Cerebellar cortex (tissue), 1 donor: Measurements from ENCODE around the gene COPG2.
"Not testable (repeated sequence)": the region's sequence is repeated elsewhere in the genome, so short reads cannot be mapped to it uniquely, and the experiment has no call there.

Source experiments
- DNase-seq: peaks from one replicate; pipeline ENCODE4 v3.0.0-alpha.2; 2015; ENCODE audit warnings: low spot score

The COPG2 gene, protein sequence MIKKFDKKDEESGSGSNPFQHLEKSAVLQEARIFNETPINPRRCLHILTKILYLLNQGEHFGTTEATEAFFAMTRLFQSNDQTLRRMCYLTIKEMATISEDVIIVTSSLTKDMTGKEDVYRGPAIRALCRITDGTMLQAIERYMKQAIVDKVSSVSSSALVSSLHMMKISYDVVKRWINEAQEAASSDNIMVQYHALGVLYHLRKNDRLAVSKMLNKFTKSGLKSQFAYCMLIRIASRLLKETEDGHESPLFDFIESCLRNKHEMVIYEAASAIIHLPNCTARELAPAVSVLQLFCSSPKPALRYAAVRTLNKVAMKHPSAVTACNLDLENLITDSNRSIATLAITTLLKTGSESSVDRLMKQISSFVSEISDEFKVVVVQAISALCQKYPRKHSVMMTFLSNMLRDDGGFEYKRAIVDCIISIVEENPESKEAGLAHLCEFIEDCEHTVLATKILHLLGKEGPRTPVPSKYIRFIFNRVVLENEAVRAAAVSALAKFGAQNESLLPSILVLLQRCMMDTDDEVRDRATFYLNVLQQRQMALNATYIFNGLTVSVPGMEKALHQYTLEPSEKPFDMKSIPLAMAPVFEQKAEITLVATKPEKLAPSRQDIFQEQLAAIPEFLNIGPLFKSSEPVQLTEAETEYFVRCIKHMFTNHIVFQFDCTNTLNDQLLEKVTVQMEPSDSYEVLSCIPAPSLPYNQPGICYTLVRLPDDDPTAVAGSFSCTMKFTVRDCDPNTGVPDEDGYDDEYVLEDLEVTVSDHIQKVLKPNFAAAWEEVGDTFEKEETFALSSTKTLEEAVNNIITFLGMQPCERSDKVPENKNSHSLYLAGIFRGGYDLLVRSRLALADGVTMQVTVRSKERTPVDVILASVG

DNA sequence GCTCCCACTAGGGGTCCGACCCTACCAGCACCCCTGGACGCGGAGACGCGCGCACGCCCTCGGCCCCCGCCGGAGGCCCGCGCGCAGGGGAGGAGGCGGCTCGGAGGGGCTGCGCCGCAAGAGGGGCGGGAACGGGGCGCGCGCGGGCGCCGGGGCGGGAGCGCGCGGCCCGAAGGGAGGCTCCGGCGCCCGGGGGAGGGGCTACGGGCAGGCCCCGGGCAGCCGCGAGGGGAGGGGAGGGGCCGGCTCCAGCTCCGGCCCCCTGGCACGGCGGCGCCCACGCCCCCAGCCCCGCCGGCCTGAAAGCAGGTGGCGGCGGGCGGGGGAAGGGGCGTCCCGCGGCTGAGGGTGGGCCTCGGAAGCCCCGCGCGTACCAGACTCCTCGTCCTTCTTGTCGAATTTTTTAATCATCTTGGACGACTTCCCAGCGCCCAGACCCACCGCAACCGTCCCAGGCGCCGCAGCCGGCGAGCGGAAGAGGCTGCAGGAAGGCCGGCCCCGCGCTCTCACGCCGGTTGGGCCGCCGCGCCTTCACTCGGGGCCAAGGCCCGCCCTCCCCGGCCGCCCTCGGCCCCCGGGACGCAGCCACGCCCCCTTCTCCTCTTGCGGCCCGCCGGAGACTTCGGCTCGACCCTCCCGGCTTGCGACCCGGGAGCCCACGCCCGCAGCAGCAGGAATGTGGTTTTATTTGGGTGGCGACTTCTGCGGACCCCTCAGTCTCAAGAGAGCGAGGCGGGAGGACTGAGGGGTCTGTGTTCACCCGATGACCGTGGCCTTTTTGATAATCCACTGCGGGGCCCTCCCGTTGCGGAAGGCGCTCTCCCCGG, at the start of gene COPG2:
Gene COPG2, minus strand, starts transcription at position 491 of the 827 bp plus-strand sequence. Its CDS starts 80 bp downstream, at position 411.
- DNase-seq = peak; percentile 81

DNA sequence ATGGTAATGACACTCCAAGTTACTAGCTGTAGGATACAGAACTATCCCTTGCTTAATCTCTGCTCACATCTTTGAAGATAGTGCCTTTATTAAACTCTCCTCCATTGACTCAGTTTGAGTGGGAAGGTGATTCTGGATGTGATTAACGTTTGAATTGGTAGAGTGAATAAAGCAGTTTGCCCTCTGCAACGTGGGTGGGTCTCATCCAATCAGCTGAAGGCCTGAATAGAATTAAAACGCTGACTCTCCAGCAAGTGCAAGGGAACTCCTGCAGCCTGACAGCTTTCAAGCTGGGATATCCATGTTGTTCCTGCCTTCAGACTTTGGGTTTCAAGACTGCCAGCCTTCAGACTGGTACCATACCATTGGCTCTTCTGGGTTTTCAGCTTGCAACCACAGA, 43.9 kb upstream of the COPG2 start:
- DNase-seq = no peak

DNA sequence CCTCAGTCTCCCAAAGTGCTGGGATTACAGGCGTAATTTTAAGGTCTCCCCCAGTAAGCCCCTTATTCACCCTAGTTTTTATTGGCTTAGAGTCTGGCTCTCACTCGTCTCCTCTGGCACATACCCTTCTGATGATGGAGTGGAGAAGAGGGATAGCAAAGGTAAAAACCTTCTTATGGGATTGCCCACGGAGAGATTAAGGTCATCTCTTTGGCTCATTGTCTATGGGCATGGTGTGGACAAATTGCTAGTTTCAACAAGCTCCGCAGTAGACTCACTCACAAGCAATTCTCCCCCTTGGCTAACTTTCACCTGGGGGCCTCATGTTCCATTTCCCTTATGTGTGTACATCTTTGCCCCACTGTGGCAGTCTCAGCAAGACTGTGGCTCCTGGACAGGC, 40.2 kb upstream of the COPG2 start:
- DNase-seq = no peak

DNA sequence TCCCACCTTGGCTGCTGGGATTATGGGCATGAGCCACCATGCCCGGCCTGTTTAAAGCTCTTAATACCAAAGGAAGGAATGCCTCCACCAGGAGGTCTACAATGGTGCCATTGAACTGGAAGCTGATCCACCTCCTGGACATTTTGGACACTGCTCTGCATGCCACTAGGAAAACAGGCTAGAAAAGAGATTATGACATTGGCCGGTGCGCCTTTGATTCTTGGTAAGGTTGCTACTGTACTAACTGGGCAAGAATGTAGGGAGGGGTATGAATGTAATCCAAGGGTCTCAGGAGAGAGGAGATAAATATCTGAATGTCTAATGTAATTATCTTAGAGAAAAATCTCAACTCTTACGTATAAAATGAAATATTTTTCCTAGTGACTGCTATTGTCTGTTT, 39.5 kb upstream of the COPG2 start:
- no peak for DNase-seq

DNA sequence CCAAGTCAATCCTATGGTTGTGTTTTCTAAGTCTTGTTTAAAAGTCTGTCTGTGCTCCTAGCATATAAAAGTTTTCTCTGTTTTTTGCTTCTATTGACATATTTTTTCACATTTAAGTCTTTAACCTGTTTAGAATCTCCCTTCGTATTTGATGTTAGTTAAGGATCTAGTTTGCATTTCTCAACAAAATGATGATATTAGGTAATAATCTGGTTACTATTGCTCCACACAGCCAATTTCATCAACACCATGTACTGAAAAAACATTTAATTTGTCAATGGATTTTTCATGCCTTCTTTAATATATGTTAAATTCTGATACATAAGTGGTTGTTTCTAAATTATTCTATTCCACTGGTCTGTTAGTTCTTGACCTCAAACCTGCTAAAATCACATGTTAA, 35.3 kb upstream of the COPG2 start:
- DNase-seq = no peak

DNA sequence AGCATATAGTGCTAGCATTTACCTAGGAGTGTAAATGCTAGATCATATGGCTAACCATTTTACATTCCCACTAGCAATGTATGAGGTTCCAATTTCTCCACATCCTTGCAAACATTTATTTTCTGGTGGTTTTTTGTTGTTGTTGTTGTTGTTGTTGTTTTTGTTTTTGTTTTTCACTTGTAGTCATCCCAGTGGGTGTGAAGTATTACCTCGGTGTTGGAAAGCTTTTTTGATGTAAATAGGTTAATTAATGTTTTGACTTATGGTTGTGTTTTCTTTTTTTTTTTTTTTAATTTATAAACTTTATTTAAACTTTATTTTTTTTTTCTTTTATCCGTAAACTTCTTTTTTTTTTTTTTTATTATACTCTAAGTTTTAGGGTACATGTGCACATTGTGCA, 33.1 kb upstream of the COPG2 start:
- DNase-seq = no peak

DNA sequence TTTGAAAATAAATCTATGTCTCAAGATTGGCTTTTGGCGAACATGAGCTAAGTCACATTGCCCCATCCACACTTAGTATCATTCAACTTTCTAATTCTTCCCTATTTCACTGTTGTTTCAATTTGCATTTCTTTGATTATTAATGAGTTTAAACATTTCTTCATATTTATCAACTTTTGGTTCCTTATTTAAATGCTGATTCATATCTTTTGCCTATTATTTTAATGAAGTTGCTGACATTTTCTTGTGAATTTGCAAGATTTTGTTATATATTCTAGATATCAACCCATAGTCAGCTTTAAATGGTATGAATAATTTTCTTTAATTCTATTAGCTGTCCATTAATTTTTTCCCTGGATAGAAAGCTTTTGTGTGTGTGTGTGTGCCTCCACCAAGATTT, 32.2 kb upstream of the COPG2 start:
- no peak for DNase-seq

DNA sequence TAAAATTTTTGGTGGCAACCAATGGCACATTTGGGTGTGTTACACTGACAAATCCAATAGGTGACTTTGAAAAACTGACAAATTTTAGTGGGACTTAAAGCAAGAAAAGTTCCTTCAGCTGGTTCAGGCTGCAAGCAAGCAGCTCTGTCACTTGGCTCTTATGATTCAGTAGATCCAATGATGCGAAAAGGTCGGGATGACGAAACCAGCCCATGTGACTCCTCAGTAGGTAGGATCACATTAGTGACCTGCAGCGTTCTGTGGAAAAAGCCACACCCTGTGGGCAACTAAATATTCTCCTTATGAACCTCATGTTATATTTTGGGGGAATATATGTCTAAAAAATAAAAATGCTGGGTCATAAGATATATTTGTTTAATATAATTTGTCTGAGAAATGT, 31.1 kb upstream of the COPG2 start:
- DNase-seq = no peak

DNA sequence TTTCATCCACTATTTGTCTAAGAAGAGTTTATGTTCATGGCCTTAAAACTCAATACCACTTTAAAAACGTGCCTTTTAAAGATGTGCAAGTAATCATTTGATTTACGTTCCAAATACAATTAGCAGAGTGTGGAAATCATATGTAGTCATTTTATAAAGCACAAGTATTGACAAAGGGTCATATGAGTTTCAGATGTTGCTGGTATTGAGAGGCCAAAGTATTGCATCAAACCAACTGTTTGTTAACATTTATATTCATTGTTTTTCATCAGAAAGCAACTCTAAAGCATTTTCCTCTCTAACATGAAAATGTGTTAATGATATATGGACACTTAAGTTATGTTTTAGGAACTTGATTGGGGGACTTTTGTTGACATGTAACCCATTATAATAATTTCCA, 29.3 kb upstream of the COPG2 start:
- DNase-seq = no peak

DNA sequence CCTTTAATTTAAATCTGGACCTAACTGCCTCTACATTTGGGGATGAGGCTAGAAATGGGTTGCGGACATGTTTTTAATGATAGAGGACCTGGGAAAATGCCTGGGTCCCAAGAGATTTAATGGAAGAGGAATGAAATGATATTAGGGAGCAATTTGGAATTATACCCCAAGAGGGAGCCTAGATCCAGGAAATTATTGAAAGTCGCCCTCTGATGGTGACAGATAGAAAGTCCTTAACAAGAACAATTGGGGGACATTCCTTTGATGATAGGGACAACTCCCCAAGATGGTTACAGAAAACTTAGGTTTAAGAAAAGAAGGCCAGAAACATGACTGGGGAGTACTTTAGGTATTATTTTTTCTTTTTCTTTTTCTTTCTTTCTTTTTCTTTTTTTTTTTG, 27.3 kb upstream of the COPG2 start:
- DNase-seq = peak; percentile 22

DNA sequence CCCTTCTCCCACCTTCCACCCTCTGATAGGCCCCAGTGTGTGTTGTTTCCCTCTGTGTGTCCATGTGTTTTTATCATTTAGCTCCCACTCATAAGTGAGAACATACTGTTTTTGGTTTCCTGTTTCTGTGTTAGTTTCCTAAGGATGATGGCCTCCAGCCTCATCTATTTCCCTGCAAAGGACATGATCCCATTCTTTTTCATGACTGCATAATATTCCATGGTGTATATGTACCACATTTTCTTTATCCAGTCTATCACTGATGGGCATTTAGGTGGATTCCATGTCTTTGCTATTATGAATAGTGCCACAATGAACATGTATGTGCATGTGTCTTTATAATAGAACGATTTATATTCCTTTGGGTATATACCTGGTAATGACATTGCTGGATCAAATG, 23.8 kb upstream of the COPG2 start:
- DNase-seq = not testable (repeated sequence)

DNA sequence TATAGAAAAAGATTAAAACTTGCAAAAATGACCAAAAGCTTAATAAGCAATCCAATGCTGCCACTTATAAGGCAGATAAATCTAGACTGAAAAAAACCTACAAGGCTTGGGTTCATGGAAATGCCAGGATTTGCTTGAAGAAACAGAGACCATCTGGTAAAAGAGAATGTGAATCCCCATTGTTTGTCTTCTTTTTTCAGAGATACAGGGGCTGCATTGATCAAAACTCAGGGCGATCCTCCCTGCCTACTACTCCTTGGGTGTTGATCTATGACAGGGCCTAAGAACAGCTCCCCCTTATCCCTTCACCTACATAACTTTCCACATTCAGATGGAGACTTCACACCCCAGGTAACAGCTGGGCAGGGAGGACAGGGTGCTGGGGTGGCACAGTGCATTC, 21.1 kb upstream of the COPG2 start:
- DNase-seq = no peak

DNA sequence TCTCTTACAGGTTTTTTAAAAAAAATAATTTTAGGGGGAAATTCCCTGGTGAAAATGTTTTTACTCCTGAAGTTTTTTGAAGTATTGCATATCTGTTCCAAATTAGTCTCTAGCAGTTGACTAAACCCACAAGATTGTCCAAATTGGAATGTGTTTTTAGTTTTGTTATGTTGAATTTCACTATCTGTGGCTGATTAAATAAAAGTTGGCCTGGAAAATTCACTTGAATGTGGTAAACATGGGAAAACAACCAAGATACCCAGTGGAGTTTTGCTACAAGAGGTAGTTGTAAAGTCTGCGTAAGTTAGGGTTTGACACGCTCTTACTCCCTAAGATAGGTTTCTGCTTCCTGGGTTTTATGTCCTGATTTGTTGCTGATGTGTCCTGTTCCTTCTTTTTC, 14.5 kb upstream of the COPG2 start:
- DNase-seq = no peak

DNA sequence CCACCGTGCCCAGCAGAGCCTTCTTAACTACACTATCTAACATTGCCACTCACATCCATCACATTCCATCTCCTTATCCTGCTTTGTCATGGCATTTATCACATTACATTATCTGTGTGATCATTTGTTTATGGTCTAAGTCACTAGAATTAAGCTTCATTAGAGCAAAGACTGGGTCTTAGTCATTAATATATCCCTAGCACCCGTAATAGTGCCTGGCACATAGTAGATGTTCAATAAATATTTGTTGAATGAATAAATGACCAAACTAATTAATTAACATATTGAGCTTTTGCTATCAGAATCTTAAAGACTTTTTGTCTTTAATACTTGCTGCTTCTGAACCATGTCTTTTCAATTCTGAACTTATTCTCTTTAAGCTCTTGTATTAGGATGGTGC, 5.9 kb upstream of the COPG2 start:
- no peak for DNase-seq

DNA sequence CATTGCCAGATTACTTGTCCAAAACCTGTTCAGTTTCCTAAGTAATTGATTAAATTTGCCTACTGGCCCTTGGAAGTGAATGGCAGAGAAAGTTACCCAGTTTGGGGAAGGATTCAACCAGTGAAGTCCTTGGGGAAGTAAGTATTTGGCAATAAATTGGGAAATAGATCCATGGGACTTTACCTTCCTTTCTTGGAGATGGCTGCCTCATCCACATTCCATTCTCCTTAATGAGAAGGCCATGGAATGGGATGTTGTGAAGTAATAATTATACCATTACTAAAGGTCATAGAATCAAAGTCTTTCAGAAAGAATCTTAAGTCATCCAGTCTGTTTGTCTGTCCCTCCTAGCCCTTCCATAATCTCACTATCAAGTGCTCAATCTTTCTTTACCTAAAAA, 4.5 kb upstream of the COPG2 start:
- no peak for DNase-seq

DNA sequence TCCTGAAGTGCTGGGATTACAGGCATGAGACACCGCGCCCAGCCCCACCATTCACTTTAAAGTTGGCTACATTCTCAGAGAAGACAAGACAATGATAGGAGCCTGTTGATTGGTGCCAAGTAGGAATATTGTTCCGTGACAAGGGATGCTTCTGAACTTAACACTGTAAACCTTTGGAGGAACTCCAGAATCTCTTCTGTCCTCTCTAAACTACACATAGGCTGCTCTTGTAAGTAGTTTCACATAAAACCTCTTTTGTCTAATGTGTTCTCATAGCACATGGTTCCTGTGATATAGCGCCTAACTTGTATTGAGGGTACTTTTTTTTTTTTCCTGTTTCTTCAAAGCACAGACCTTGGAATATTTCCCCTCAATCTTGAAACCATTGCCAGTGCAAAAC, 3.6 kb upstream of the COPG2 start:
- DNase-seq = no peak

DNA sequence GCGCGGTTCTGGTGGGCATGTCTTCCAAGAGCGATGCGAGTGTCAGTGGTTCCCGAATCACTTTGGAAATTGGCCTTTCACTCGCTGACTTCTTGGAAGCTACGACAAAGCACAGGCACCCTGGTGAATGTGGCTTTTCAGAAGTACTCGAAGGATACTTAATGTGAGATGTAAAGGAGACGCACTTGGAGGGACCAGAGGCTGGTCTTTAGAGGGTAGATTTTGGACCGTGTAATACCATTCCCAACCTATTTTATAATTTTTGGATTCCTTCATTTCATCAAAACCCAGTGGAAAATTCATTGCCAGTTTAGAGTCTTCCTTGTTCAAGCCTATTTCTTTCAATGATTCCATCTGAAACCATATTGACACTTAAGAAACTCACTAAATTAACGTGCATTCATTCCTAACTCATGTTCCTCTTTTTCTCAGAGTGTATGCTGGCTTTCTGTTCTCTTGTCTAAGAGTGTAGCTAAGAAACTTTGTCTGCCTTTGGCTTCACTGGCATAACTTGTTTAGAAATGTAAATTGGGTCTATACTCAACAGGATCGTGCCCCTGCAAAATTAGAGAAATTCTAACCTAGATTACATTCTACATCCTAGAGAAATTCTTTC, 645 bp upstream of the COPG2 start:
- peak; percentile 31 for DNase-seq

DNA sequence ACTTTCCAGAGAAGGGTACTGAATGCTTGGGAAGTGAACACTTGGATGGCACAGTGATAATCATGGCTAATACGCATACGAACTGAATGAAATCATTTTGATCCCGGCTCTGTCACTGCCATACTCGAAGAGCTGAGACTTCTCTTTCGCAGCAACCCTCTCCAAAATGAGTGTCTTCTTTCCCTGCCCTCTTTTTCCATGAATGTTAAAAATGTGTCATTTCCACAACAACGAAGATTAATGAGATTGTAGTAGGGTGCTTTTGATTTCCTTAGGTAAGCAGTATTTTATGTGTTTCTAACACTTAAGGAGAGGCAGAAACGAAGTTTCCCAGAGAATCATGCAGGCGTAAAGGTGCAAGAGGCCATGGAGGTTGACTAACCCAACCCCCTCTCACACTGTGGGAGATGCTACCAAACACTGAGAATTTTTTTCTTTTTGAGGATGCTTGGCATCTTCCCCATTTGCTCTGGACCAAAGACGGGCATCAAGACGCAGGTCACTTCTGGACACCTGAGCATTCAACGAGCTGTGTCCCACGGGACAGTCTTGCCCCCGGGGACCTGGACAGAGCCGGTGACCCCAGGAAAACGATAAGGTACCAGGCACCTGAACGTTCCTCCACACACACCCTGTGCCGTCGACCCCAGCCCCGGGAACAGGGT, 823 bp downstream of the COPG2 start:
- peak; percentile 56 for DNase-seq

DNA sequence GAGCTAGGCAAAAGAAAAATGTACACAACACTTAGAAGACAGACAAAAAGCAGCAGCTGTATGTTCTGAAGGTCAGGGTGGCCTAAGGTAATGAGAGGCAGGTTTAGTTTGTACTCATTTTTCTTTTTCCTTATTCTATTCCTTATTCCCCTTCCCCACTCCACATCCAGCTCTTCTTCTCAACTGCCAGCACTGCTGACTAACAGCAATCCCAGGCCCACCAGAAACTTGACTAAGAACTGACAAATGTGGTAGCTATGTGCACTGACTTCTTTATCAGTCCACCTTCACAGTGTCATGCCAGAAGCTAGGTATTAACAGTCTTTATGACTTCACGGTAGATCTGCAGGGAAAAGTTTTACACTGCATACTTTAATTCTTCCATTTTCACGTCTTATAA, 6.1 kb downstream of the COPG2 start:
- DNase-seq = no peak

DNA sequence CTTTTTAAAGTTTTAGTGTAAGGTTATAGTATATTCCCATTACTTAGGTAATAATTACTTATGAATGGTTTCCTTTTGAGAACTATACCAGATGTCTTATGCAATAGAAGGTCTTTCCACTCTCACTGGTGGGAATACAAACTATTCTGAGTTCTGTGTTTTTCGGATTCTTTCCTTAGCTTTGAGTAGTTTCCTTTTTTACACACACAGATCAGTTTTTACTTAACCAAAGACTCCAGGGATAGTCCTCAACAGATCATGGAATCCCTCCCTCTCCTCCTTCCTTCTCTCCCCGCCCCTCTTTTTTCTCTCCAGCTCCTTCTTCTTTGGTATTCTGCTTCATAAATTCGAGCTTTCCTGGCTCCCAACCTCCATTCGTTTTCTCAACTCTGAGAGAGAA, 13.3 kb downstream of the COPG2 start:
- no peak for DNase-seq

DNA sequence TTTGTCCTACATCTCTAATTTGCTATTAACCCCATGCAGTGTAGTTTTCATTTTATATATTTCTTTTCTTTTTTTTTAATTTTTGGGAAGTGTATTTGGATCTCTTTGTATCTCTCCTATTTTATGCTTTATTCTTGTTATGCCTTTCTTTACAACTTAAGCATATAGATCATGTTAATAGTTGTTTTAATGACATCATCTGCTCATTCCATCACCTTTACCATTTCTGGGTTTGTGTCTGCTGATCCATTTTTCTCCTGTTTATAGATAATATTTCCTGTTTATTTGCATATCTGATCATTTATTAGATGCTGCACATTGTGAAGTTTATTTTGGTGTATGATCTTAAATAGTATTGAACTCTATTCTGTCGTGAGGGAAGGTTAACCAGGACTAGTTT, 13.7 kb downstream of the COPG2 start:
- no peak for DNase-seq
